Measurements from ENCODE around the gene ASPHD2.

ASPHD2 gene

DNA sequence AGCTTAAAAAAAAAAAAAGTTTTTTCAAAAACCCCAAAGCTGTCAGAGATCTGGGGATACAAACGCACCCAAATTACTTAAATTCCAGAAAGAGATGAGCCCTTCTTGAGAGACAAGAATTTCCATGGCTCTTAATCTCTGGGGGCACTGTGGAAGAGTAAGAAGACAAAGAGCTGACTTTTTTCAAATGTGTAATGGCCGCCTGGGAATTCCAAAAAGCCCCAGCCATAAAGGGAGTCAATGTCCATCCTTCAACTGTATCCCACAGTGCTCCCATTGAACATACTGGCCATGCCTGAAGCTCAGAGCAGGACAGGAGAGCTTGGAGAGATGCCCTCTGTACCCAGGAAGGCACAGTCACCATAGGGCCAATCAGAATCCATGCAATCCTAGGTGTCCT, 37.4 kb upstream of the ASPHD2 start:
- Histone ChIP-seq H3K36me3 (ENCODE audit: control insufficient read depth in 2 of 2, insufficient read depth in 1 of 2, low read length in 2 of 2) (no peaks in the 10 kb centered on the region), H3K4me3 (ENCODE audit: low read depth, low read length) (no peak overlapping the region), H3K27ac (ENCODE audit: extremely low read depth, low read depth, low read length) (no peak overlapping the region), H3K9me3 (ENCODE audit: control insufficient read depth, insufficient read depth, low read depth, low read length) (no peaks in the 10 kb centered on the region), H3K4me1 (ENCODE audit: control insufficient read depth, insufficient read depth, low read length) (no peaks in the 10 kb centered on the region)
- TF ChIP-seq ZNF610 (tag by site-specific recombination; IDR thresholded peaks at IDR 0.05; ENCODE audit: borderline replicate concordance) (no peak), ZNF624 (tag by site-specific recombination; IDR thresholded peaks at IDR 0.05) (no peak), ZNF561 (tag by site-specific recombination; IDR thresholded peaks at IDR 0.05; ENCODE audit: borderline replicate concordance) (no peak), ZNF529 (tag by site-specific recombination; IDR thresholded peaks at IDR 0.05; ENCODE audit: insufficient replicate concordance) (no peak), ZNF555 (tag by site-specific recombination; conservative IDR thresholded peaks at IDR 0.05) (no peak), ZNF169 (tag by site-specific recombination; IDR thresholded peaks at IDR 0.05) (no peak), ZBTB17 (tag by site-specific recombination; IDR thresholded peaks at IDR 0.05) (no peak), GLI4 (tag by site-specific recombination; IDR thresholded peaks at IDR 0.05) (no peak)
- ChIA-PET CTCF (interaction anchor here (0.8 to 17.9 kb wide), 3 partner anchors 26 to 70 kb away, joined by 3 to 267 read pairs (median 43); no protein-coding TSS in a partner anchor), POLR2A (no interaction called here)

DNA sequence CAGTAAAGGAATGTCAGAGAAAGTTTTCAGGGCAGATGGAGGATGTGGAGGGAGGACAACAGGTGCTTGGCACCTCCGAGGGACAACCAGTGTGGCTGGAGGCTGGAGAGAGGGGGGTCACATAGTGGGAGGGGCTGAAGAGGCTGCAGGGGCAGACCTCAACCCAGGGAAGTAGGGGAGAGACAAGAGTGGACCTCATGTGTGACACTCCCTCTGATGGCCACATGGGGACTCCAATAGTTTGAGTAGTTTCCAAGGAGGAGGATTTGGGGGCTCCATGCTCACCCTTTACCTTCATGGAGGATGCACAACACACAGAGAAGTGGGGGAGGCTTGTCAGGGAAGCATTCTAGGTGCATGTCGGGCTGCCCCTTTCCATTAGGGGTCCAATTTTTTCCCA, 35.1 kb upstream of the ASPHD2 start:
- CTCF ChIA-PET: interaction anchor here (0.6 to 17.9 kb wide), 4 partner anchors 10 to 290 kb away, joined by 3 to 267 read pairs (median 24); no protein-coding TSS in a partner anchor
- POLR2A ChIA-PET: no interaction called here
- Histone ChIP-seq H3K9me3 (ENCODE audit: control insufficient read depth, insufficient read depth, low read depth, low read length) (no peaks in the 10 kb centered on the region), H3K4me3 (ENCODE audit: low read depth, low read length) (no peak overlapping the region), H3K36me3 (ENCODE audit: control insufficient read depth in 2 of 2, insufficient read depth in 1 of 2, low read length in 2 of 2) (no peaks in the 10 kb centered on the region), H3K4me1 (ENCODE audit: control insufficient read depth, insufficient read depth, low read length) (no peaks in the 10 kb centered on the region), H3K27ac (ENCODE audit: extremely low read depth, low read depth, low read length) (no peak overlapping the region)
- TF ChIP-seq, protein P1, sequence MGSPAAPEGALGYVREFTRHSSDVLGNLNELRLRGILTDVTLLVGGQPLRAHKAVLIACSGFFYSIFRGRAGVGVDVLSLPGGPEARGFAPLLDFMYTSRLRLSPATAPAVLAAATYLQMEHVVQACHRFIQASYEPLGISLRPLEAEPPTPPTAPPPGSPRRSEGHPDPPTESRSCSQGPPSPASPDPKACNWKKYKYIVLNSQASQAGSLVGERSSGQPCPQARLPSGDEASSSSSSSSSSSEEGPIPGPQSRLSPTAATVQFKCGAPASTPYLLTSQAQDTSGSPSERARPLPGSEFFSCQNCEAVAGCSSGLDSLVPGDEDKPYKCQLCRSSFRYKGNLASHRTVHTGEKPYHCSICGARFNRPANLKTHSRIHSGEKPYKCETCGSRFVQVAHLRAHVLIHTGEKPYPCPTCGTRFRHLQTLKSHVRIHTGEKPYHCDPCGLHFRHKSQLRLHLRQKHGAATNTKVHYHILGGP (tag by site-specific recombination; IDR thresholded peaks at IDR 0.05): no peak
- TF ChIP-seq ZNF76 (tag by site-specific recombination; IDR thresholded peaks at IDR 0.05; ENCODE audit: borderline replicate concordance, low read depth) (no peak), ZXDB (tag by site-specific recombination; IDR thresholded peaks at IDR 0.05) (no peak)

DNA sequence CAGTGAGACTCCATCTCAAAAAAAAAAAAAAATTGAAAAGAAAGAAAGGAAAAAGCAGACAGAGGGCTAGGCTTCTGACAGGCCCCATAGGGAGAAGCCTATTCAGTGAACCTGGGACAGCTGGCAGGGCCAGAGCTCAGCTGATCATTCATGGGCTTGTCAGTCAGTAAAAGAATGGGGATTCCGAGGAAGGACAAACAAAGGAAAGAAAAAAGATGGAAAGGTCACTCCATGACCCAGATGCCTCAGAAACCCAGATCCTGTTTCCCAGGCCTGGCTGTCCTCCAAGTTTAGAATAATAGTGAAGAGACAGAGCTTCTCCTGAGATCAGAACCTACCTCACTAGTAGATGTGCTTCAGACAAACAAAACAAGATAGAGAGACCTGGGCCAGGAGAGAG, 34.3 kb upstream of the ASPHD2 start:
- ChIA-PET POLR2A (no interaction called here), CTCF (interaction anchor here (1.0 to 17.9 kb wide), 4 partner anchors 11 to 66 kb away, joined by 3 to 267 read pairs (median 24); no protein-coding TSS in a partner anchor)
- TF ChIP-seq ZNF16 (tag by site-specific recombination; IDR thresholded peaks at IDR 0.05; ENCODE audit: low read depth) (no peak), ZNF510 (tag by site-specific recombination; IDR thresholded peaks at IDR 0.05; ENCODE audit: insufficient replicate concordance) (no peak), GLI2 (tag by site-specific recombination; IDR thresholded peaks at IDR 0.05; ENCODE audit: borderline replicate concordance, low read depth) (no peak)
- TF ChIP-seq, protein P2, sequence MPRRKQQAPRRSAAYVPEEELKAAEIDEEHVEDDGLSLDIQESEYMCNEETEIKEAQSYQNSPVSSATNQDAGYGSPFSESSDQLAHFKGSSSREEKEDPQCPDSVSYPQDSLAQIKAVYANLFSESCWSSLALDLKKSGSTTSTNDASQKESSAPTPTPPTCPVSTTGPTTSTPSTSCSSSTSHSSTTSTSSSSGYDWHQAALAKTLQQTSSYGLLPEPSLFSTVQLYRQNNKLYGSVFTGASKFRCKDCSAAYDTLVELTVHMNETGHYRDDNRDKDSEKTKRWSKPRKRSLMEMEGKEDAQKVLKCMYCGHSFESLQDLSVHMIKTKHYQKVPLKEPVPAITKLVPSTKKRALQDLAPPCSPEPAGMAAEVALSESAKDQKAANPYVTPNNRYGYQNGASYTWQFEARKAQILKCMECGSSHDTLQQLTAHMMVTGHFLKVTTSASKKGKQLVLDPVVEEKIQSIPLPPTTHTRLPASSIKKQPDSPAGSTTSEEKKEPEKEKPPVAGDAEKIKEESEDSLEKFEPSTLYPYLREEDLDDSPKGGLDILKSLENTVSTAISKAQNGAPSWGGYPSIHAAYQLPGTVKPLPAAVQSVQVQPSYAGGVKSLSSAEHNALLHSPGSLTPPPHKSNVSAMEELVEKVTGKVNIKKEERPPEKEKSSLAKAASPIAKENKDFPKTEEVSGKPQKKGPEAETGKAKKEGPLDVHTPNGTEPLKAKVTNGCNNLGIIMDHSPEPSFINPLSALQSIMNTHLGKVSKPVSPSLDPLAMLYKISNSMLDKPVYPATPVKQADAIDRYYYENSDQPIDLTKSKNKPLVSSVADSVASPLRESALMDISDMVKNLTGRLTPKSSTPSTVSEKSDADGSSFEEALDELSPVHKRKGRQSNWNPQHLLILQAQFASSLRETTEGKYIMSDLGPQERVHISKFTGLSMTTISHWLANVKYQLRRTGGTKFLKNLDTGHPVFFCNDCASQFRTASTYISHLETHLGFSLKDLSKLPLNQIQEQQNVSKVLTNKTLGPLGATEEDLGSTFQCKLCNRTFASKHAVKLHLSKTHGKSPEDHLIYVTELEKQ (tag by site-specific recombination; IDR thresholded peaks at IDR 0.05; ENCODE audit: borderline replicate concordance): no peak
- H3K27ac ChIP-seq (ENCODE audit: extremely low read depth, low read depth, low read length): no peak overlapping the region
- no peaks in the 10 kb centered on the region for H3K36me3 ChIP-seq (ENCODE audit: control insufficient read depth in 2 of 2, insufficient read depth in 1 of 2, low read length in 2 of 2)
- H3K4me1 ChIP-seq (ENCODE audit: control insufficient read depth, insufficient read depth, low read length): no peaks in the 10 kb centered on the region
- H3K4me3 ChIP-seq (ENCODE audit: low read depth, low read length): no peak overlapping the region
- no peaks in the 10 kb centered on the region for H3K9me3 ChIP-seq (ENCODE audit: control insufficient read depth, insufficient read depth, low read depth, low read length)

Data from HEK293 (cell line).